ENCODE data around the gene NEDD4L.

NEDD4L gene

GRCh38 chr18:58112174-58112573 is 68.1 kb downstream of the NEDD4L start:
- CTCF ChIA-PET: interaction anchor here (2.6 kb wide), 1 partner anchor 10 kb away, joined by 14 read pairs; no protein-coding TSS in a partner anchor
- no peak for TF ChIP-seq CTCF (conservative IDR thresholded peaks at IDR 0.05; ENCODE audit: low read depth)

GRCh38 chr18:58113337-58113736 is 69.3 kb downstream of the NEDD4L start:
- no peak for TF ChIP-seq CTCF (conservative IDR thresholded peaks at IDR 0.05; ENCODE audit: low read depth)
- POLR2A ChIA-PET (ENCODE audit: low non-redundant PET): no interaction called here
- DNase-seq (ENCODE audit: low spot score): no peak
- H3K27ac ChIP-seq: no peak overlapping the region
- CTCF ChIA-PET: interaction anchor here (0.6 kb wide), 1 partner anchor 10 kb away, joined by 5 read pairs; no protein-coding TSS in a partner anchor

More at GRCh38 chr18:58112174-58112573, 68.1 kb downstream of the NEDD4L start:
- no peak for DNase-seq (ENCODE audit: low spot score)
- no peak overlapping the region for H3K27ac ChIP-seq
- POLR2A ChIA-PET (ENCODE audit: low non-redundant PET): no interaction called here

- POLR2A ChIA-PET (ENCODE audit: low non-redundant PET): no interaction called here
- no peak for DNase-seq (ENCODE audit: low spot score)
- no peak overlapping the region for H3K27ac ChIP-seq
- no peak for TF ChIP-seq CTCF (conservative IDR thresholded peaks at IDR 0.05; ENCODE audit: low read depth)
- CTCF ChIA-PET: no interaction called here
Measured at GRCh38 chr18:58114766-58115165, 70.7 kb downstream of the NEDD4L start.

- no peak overlapping the region for H3K27ac ChIP-seq
- ChIA-PET POLR2A (ENCODE audit: low non-redundant PET) (no interaction called here), CTCF (interaction anchor here (2.0 kb wide), 1 partner anchor 73 kb away, joined by 4 read pairs; the partner anchor contains the start of gene NEDD4L)
- DNase-seq (ENCODE audit: low spot score): no peak
- TF ChIP-seq CTCF (conservative IDR thresholded peaks at IDR 0.05; ENCODE audit: low read depth): no peak
Measured at GRCh38 chr18:58116818-58117217, 72.8 kb downstream of the NEDD4L start.

GRCh38 chr18:58117786-58118403 is 73.9 kb downstream of the NEDD4L start:
- peak; percentile 47 for DNase-seq (ENCODE audit: low spot score)
- CTCF ChIA-PET: interaction anchor here (2.0 kb wide), 1 partner anchor 74 kb away, joined by 4 read pairs; the partner anchor contains the start of gene NEDD4L
- H3K27ac ChIP-seq: no peak overlapping the region
- POLR2A ChIA-PET (ENCODE audit: low non-redundant PET): no interaction called here
- TF ChIP-seq CTCF (conservative IDR thresholded peaks at IDR 0.05; ENCODE audit: low read depth): no peak

- ChIA-PET POLR2A (ENCODE audit: low non-redundant PET) (no interaction called here), CTCF (interaction anchor here (2.0 kb wide), 1 partner anchor 75 kb away, joined by 4 read pairs; the partner anchor contains the start of gene NEDD4L)
- no peak for TF ChIP-seq CTCF (conservative IDR thresholded peaks at IDR 0.05; ENCODE audit: low read depth)
- no peak for DNase-seq (ENCODE audit: low spot score)
- H3K27ac ChIP-seq: no peak overlapping the region
Measured at GRCh38 chr18:58118536-58118935, 74.5 kb downstream of the NEDD4L start.
